DMS114 treated with DMSO at 0.1 percent for 48 hours (cell line): ENCODE results near the gene KIF6.

Experiments
- DNase-seq: peaks from one replicate; lab custom pipeline; 2025; ENCODE audit not compliant: unreplicated experiment; lab: John Stamatoyannopoulos, UW

Gene KIF6

DNA sequence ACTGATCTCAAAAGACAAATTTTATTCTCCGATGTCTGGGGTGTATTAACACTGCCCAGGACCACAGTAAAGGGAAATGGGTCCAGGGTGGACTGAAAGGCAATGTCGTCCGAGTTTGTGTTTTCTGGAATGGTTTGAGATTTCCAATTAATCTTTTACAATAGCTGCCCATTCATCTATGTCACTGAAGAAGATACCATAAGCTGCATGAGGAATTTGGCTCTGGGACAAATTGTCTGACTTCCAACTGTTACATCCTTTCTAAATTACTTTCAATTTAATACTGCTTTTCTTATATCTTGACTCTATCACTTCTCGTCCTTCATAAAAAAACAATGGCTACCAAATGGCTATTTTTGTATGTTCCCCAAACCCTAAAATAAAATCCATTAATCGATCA is 272.0 kb downstream of the KIF6 start:
- no peak for DNase-seq

DNA sequence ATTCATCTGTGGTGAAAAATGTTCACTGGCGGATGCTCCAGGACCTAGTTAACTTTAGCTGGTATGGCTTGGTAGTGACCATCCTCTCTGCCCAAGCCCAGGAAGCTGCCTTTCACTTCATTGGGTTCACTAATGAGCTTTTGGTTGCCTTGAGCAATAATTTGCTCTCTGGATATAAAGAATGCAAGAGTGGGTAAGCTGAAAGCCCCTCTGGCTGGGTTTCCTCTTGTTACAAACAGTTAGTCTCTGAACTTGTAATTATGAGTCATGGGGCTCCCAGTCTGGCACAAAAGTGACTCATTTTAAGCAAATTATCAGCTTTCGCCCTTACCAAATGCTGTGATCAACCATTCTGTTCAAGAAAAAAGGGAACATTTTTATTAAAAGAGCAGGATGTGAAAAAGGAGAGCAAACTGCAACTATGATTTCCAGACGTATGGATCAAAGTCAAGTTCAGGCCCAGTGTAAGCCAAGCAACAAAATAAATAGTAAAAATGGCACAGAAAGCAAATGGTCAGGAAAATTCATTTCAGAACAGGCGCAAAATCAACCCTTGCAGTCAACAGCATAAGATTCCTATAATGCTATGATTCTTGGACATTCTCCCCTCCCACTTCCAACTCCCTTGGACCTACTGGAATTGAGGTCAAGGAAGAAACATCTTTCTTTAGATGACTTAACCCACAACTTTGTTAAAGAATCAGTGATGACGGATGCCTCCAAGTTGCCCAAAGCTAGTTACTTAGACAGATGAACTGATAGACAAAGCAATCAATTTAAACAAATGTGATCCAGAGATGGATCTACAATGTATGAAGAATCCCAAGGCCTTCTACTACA is 272.7 kb downstream of the KIF6 start:
- DNase-seq = no peak

DNA sequence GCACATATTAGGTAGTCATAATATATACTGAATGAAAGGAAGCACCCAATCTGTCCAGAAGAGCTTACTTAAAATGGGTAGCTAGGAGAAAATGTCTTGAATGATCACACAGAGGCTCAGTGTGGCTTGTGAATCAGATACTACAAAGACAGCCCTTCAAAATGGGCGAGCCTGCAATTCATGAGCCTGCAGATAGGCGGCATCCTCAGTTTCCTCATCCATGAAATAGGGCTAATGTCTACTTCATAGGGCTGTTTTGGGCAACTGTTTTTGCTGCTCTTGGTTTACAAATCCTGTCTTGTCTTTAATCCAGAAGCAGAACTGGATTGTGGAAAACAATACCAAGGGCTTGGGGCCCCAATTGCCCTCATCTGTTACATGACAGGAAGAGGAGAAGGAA is 273.4 kb downstream of the KIF6 start:
- no peak for DNase-seq

GRCh38 chr6:39449022-39449421 is 276.2 kb downstream of the KIF6 start:
- no peak for DNase-seq

GRCh38 chr6:39446909-39447308 is 278.3 kb downstream of the KIF6 start:
- no peak for DNase-seq

- no peak for DNase-seq
Observed at GRCh38 chr6:39445667-39446066, 279.5 kb downstream of the KIF6 start.

DNA sequence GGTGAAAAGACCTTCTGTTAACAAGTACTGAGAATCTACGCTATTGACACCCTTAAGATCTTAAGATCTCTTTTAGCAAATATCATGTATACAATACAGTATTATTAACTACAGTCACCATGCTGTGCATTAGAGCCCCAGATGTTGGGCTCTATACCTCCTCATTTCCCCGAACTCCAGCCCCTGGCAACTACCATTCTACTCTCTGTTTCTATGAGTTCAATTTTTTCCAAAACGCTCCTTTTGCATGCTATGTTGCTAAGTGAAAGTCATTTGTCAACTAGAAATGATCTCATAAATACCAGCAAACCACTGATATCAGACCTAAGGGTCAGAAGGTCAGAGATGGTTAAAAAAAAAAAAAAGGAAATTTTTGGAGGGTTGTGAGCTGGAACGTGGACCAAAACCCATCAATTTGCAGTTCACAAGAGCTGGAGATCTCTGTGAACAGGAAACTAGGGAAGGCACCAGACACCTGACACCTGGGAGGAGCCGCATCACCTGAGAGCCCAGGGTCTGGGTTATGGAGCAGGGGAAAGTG is 280.7 kb downstream of the KIF6 start:
- DNase-seq = no peak

- DNase-seq = no peak
Observed at GRCh38 chr6:39441986-39442385, 283.2 kb downstream of the KIF6 start.

DNA sequence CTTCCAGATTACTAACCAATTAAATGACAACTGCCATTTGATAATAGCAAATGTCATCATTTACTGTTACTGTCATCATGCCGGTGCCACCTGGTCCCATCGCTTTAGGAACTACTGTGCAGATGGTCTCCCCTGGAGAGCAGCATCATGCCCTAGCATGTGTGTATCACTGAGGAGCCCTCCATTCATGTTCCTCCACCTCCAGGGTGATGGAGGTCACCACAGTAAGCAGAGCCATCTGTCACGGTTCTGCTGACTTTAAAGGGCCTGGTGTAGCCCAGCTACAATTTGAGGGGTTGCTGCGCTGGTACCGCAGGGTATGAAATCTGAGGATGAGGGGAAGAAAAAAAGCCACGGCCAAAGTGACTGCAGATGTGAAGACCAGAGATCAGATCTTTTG is 283.9 kb downstream of the KIF6 start:
- DNase-seq = no peak

DNA sequence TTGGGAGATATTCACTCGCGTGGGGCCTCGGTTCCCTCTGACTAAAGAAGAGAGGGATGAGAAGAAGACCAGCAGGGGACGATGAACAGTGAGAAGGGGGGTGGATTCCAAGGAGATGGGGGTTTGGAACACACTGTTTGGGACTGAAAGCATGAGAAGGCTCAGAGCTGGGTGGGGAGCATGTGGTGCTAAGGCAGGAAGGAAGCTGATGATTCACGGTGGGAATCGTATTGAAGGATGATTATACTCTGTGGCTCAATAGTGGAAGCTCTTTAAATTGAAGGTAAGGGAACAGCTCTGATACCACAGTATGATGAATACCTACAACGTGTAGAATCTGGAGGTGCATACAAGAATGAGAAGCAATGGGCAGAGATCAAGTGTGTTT is 285.2 kb downstream of the KIF6 start:
- no peak for DNase-seq

DNA sequence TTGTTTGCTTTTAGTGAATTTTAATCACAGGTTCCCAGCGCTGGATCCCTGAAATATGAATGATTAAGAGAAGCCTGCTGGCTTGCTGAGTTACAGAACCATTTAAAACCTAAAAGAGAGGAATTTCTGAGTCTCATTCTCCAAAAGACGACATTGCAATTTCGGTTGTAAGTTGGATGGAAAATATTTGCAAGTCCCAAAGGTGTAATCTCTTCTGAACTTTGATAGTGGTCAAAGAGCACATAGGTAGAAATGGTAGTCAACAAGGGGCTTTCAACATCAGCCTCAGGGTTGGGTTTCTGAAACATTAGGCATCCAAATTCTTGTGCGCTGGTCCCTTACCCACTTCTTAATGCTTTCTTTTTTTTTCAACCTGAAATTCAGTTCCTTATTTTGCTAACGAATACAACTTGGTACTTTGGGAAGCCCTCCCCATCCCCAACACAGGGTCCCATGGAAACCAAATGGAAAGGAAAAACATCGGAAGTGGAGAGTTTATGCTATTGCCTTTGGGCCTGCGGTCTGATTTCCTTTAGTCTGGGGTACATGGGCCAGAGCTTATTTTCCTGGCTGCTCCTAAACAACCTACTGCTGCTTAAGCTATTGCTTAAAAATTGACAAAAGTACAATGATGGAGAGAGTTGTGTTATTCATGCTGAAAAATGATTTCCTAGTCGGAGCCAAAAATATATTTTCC is 285.7 kb downstream of the KIF6 start:
- no peak for DNase-seq

DNA sequence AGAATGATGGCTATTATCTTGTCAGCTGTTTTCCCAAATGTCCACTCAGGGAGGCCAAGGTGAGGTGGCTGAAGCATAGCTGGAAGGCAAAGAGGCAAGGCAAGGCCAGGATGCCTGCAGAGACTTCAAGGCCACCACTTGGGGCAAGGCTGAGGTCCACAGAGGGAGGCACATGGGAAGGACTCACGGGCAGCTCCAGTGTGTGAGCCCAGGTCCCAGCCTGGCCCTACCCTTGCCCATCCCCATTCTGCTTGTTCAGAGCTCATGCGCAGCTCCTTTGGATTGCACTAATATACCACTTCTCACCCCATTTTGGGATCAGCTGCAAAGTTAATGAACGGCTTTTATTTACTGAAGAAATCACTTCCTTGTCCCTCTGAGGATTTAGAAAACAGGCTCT is 291.6 kb downstream of the KIF6 start:
- DNase-seq = no peak

DNA sequence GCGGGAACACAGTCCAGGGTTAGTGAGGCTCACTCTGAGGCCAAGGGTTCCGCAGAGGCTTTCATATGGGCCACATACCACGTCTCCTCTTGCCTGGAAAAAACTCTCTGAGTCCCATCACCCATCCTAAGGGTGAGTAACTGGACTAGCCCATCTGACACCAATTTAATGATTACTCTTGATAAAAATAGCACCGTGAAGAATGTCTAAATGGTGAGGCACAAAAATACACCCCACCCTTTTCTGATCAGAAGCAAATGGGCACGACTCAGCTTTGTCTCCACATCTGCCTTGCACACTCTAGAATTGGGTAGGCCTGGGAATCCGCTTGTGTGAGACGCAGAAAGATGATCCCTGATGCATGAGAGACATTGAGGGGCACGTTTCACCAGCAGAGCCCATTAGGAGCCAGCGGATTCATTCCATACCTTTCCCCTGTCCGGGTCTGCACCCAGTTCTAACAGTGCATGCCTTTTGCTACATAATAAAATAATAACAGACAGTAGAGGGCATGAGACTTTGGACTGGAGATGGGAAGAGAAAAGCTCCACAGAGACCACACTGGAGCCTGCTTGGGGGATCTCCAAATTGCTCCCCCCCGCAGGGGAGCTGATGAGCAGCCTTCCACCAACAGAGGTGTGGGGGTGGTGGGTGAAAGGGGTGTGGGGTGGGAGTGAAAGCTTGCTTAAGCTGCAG is 292.7 kb downstream of the KIF6 start:
- no peak for DNase-seq

- no peak for DNase-seq
Observed at GRCh38 chr6:39430871-39431523, 294.2 kb downstream of the KIF6 start.

DNA sequence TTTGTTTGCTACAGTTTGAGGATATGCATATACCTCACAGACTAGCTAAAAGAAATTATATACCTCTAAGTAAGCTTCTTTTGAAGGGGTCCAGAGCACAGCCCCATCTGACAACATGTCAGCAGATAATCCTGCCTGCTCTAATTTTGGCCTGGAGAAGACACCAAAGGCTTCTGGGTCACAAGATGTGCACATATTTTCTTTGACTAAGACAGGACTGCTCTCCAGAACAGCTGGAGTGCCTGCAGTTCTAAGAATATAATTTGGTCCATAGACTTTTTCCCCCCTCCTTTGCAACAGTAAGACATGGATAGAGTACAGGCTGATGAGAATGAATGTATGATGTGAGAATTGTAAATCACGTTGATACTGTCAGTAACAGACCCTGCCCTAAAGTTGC is 294.8 kb downstream of the KIF6 start:
- DNase-seq = no peak

- DNase-seq = no peak
Observed at GRCh38 chr6:39428816-39429215, 296.4 kb downstream of the KIF6 start.

- DNase-seq = no peak
Observed at GRCh38 chr6:39428152-39428551, 297.1 kb downstream of the KIF6 start.

- no peak for DNase-seq
Observed at GRCh38 chr6:39426073-39426456, 299.1 kb downstream of the KIF6 start.

DNA sequence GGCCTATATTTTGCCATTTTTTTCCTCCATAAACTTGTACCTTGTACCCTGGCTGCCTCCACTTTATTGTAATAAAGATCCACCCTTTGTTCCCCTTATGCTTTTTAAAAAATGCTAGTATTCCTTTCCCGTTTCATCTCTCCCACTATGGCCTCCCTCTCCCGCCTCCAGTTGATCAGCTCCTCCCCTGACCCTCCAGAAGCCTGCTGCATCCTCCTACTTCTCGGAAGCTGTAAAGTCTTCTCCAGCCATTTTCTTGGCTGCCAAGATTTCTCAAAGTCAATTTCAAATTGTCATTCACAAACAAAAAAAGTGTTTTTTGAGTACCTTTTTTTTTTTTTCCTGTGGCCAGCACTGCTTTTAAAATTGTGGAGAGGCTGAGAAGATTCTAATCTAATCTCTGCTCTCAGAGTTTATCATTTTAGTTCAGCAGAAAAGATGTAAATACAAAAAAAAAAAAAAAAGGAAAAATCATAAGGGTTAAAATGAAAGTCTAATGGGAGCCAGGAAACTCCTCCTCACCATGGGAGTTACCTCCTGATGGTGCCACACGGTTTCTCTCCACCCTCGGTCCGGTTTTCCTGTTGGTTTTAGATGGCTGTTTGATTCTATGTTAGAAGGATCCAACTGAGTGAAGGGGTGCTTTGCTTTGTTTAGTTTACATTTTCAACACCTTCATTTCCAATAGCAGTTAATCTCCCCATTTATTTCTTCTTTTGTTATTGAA is 299.7 kb downstream of the KIF6 start:
- DNase-seq = no peak

DNA sequence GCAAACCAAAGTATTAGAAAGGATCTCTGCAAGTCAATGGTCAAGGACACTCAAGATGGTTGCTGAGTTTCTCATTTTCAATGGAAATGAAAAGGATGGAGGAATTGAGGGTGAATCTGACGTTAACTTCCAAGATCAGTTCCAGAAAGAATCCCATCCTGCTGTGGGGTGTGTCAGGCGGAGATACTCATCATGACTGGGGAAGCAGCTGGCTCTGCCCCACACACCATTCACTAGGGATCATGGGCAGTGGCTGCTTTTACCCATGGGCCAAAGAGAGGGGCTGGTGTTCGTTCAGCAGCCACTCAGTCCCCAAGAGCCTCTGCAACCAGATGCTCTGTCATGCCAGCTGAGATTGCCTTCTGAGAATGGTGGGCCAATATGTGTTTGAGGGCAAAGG is 300.4 kb downstream of the KIF6 start:
- DNase-seq = no peak

DNA sequence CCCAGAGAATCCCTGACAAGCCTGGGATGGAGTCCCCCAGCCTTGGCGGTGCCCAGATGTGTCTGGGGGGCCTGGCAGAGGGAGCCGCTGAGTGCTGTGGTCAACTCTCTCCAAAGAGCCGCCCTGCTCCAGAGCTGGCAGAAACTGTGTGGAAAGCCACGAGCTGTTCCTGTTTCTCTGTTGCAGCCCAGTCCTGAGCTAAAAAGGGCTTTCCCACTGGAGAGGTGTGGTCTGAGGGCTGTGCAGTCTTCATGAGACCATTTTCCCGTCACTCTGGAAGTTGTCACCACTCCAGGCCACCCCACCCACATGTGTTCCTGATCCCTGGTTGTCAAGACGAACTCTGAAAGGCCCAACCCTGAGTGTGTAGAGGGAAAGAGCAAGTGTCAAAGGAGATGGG is 303.0 kb downstream of the KIF6 start:
- no peak for DNase-seq
